ENCODE measurements around the gene PCNA. TPM values are rescaled to one million over a fixed set of nuclear protein-coding genes. Genes with fewer than 3 reads are reported as not detected.

PCNA gene
- polyA plus RNA-seq, 4 donors, result 57.6 to 144 (median 85.9) TPM

DNA sequence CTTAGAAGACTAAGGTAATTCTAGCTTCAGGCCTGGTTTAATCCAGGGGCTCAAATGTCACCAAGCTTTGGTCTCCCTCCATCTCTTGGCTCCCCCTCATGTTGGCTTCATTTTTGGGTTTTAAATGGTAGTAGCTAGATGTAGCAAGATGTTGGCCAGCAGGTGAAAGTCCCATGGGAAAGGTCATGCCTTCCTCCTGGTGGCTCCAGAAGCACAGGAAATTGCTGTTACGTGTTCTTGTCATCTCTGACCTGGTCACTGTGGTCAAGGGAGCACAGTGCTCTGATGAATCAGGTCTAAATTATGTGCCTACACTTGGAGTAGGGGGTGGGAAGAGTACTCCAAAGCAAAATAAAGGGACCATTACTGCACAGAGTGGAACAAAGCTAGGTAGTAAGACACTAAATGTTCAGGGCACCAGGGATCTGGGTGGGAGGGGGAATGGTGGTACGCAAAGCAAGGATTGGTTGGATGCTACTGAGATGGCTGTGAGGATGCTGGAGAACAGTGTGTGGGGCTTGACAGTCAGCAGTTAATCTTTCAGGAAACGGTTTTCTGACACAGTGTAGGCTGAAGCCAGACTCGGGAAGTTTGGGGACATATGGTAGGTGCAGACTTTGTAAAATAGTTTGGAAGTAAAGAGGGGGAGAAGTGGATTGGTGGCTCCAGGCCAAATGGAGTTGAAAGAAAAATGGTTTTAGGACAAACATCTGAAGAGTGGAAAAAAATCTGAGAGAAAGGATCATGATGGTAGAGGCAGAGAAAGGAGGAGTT is 37.1 kb upstream of the PCNA start:
- DNase-seq (no peak), FAIRE-seq (no peak)
- Histone ChIP-seq H3K27ac (ENCODE audit: low read depth in 1 of 3, low read length in 2 of 3) (no peak overlapping the region), H3K4me1 (ENCODE audit: control insufficient read depth in 3 of 3, insufficient read depth in 2 of 3, low read depth in 1 of 3, low read length in 2 of 3) (peaks cover 0 to 27% (median 2%) of the 10 kb centered on the region in 3 donors), H3K36me3 (ENCODE audit: control insufficient read depth in 3 of 3, insufficient read depth in 2 of 3, low read depth in 1 of 3, low read length in 3 of 3) (no peaks in the 10 kb centered on the region), H3K9me3 (ENCODE audit: control insufficient read depth in 2 of 2, insufficient read depth in 1 of 2, low read depth in 1 of 2, low read length in 1 of 2) (no peaks in the 10 kb centered on the region), H3K27me3 (ENCODE audit: control insufficient read depth in 3 of 3, insufficient read depth in 3 of 3, low read length in 3 of 3) (no peaks in the 10 kb centered on the region), H3K4me3 (ENCODE audit: low read depth in 1 of 3, low read length in 3 of 3) (no peak overlapping the region)
- 50 to 71% (median 68%) methylated on average over 4 of the region's 4 CpGs for WGBS, 3 donors

DNA sequence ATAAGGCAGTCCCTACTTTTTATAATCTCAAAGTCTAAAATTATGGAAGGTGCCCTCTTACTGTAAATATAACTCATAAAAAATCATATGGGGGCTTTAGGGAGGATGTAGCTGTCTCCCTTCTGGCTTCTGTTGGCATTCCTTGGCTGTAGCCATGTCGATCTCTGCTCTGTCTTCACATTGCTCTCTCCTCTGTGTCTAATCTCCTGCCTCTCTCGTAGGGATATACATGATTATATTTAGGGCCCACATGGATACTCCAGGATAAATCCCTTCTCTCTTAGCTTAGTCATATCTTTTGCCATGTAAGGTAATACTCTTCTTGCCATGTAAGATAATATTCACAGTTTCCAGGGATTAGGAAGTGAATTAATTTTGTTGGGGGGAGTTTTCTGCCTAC is 35.6 kb upstream of the PCNA start:
- FAIRE-seq, result no peak
- peaks cover 0 to 34% (median 6%) of the 10 kb centered on the region in 3 donors for H3K4me1 ChIP-seq (ENCODE audit: control insufficient read depth in 3 of 3, insufficient read depth in 2 of 3, low read depth in 1 of 3, low read length in 2 of 3)
- H3K27me3 ChIP-seq (ENCODE audit: control insufficient read depth in 3 of 3, insufficient read depth in 3 of 3, low read length in 3 of 3), result no peaks in the 10 kb centered on the region
- no peak for DNase-seq
- H3K4me3 ChIP-seq (ENCODE audit: low read depth in 1 of 3, low read length in 3 of 3), result no peak overlapping the region
- H3K36me3 ChIP-seq (ENCODE audit: control insufficient read depth in 3 of 3, insufficient read depth in 2 of 3, low read depth in 1 of 3, low read length in 3 of 3), result no peaks in the 10 kb centered on the region
- WGBS, 3 donors, result 79 to 96% (median 88%) methylated on average over 2 of the region's 2 CpGs
- H3K27ac ChIP-seq (ENCODE audit: low read depth in 1 of 3, low read length in 2 of 3), result peak overlapping the region in 1 of 3 donors; percentile 11
- H3K9me3 ChIP-seq (ENCODE audit: control insufficient read depth in 2 of 2, insufficient read depth in 1 of 2, low read depth in 1 of 2, low read length in 1 of 2), result no peaks in the 10 kb centered on the region

DNA sequence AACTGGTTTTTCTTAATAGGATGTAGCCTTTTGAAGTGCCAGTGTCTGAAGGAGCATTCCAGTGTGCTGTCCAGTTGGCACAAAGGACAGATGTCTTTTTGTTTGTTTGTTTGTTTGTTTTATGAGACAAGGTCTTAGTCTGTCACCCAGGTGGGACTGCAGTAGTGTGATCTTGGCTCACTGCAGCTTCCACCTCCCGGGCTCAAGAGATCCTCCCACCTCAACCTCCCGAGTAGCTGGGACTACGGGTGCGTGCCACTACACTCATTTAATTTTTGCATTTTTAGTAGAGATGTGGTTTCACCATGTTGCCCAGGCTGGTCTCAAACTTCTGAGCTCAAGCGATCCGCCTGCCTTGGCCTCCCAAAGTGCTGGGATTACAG is 34.8 kb upstream of the PCNA start:
- FAIRE-seq (no peak), DNase-seq (no peak)
- peaks cover 0 to 41% (median 12%) of the 10 kb centered on the region in 3 donors for H3K4me1 ChIP-seq (ENCODE audit: control insufficient read depth in 3 of 3, insufficient read depth in 2 of 3, low read depth in 1 of 3, low read length in 2 of 3)
- no peaks in the 10 kb centered on the region for H3K9me3 ChIP-seq (ENCODE audit: control insufficient read depth in 2 of 2, insufficient read depth in 1 of 2, low read depth in 1 of 2, low read length in 1 of 2)
- no peak overlapping the region for H3K4me3 ChIP-seq (ENCODE audit: low read depth in 1 of 3, low read length in 3 of 3)
- H3K27me3 ChIP-seq (ENCODE audit: control insufficient read depth in 3 of 3, insufficient read depth in 3 of 3, low read length in 3 of 3), result no peaks in the 10 kb centered on the region
- H3K27ac ChIP-seq (ENCODE audit: low read depth in 1 of 3, low read length in 2 of 3), result no peak overlapping the region
- 93 to 97% (median 96%) methylated on average over 6 of the region's 6 CpGs for WGBS, 3 donors
- no peaks in the 10 kb centered on the region for H3K36me3 ChIP-seq (ENCODE audit: control insufficient read depth in 3 of 3, insufficient read depth in 2 of 3, low read depth in 1 of 3, low read length in 3 of 3)

DNA sequence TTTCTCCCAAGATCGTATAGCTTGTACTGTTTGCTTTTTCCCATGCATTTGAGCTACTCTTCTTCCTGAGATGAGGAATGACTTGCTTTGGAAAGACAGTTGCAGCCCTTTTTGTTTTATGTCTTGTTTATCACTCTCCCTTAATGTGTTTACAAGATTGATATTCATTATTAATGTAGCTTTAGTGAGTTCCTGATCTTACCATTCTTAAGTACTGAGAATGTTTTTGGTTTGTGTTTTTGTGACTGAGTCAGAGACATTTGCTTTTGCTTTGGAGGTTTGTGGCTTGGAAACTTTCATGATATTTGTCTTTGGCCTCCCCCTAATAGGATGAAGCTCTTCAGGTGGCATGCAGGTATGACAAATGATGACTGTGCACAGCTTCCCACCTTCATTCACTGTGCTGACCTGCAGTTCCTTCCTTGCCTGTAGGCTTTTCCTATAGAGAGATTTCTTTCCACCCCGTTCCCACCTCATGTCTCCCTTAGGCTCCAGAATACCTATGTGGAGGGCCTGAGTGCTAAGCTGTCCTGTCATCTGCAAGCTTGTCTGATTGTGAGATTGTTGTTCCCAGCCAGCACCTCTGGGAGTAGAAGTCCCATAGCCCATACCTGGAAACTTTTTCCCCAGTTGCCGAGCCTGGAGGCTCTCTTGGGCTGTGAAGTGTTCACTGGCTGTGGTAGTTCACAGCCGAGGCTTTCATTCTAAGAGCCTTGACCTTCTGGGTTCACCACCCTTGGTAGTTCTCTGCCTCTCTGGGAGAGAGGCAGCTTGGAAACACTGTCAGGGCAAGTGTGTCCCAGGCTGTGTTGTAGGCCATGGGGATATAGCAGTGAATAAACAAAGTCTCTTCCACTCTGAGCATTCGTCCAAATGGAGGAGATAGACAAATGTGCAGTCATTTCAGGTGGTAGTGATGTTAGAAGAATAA is 34.1 kb upstream of the PCNA start:
- no peaks in the 10 kb centered on the region for H3K9me3 ChIP-seq (ENCODE audit: control insufficient read depth in 2 of 2, insufficient read depth in 1 of 2, low read depth in 1 of 2, low read length in 1 of 2)
- H3K4me1 ChIP-seq (ENCODE audit: control insufficient read depth in 3 of 3, insufficient read depth in 2 of 3, low read depth in 1 of 3, low read length in 2 of 3), result peaks cover 0 to 45% (median 12%) of the 10 kb centered on the region in 3 donors
- FAIRE-seq (no peak), DNase-seq (no peak)
- H3K36me3 ChIP-seq (ENCODE audit: control insufficient read depth in 3 of 3, insufficient read depth in 2 of 3, low read depth in 1 of 3, low read length in 3 of 3), result no peaks in the 10 kb centered on the region
- H3K4me3 ChIP-seq (ENCODE audit: low read depth in 1 of 3, low read length in 3 of 3), result no peak overlapping the region
- H3K27ac ChIP-seq (ENCODE audit: low read depth in 1 of 3, low read length in 2 of 3), result peak overlapping the region in 1 of 3 donors; percentile 79
- 82 to 90% (median 89%) methylated on average over 5 of the region's 5 CpGs for WGBS, 3 donors
- no peaks in the 10 kb centered on the region for H3K27me3 ChIP-seq (ENCODE audit: control insufficient read depth in 3 of 3, insufficient read depth in 3 of 3, low read length in 3 of 3)

DNA sequence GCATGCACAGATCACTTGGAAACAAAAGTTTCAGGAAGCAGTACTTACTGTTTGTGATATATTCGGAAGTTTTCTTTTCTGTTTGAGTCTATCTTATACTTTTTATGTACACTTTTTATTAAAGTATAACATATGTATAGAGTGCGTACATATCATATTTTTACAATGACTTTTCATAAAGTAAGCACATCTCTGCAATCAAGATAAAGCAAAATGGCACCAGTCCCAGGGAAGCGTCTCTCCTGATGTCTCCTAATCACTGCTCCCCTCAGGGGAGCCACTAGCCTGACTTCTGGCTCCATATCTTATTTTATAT is 33.4 kb upstream of the PCNA start:
- H3K9me3 ChIP-seq (ENCODE audit: control insufficient read depth in 2 of 2, insufficient read depth in 1 of 2, low read depth in 1 of 2, low read length in 1 of 2), result no peaks in the 10 kb centered on the region
- H3K4me3 ChIP-seq (ENCODE audit: low read depth in 1 of 3, low read length in 3 of 3), result no peak overlapping the region
- 55 to 88% (median 76%) methylated on average over 3 of the region's 3 CpGs for WGBS, 3 donors
- peaks cover 0 to 47% (median 12%) of the 10 kb centered on the region in 3 donors for H3K4me1 ChIP-seq (ENCODE audit: control insufficient read depth in 3 of 3, insufficient read depth in 2 of 3, low read depth in 1 of 3, low read length in 2 of 3)
- DNase-seq, result no peak
- no peaks in the 10 kb centered on the region for H3K27me3 ChIP-seq (ENCODE audit: control insufficient read depth in 3 of 3, insufficient read depth in 3 of 3, low read length in 3 of 3)
- no peak for FAIRE-seq
- peak overlapping the region in 1 of 3 donors; percentile 79 for H3K27ac ChIP-seq (ENCODE audit: low read depth in 1 of 3, low read length in 2 of 3)
- no peaks in the 10 kb centered on the region for H3K36me3 ChIP-seq (ENCODE audit: control insufficient read depth in 3 of 3, insufficient read depth in 2 of 3, low read depth in 1 of 3, low read length in 3 of 3)

DNA sequence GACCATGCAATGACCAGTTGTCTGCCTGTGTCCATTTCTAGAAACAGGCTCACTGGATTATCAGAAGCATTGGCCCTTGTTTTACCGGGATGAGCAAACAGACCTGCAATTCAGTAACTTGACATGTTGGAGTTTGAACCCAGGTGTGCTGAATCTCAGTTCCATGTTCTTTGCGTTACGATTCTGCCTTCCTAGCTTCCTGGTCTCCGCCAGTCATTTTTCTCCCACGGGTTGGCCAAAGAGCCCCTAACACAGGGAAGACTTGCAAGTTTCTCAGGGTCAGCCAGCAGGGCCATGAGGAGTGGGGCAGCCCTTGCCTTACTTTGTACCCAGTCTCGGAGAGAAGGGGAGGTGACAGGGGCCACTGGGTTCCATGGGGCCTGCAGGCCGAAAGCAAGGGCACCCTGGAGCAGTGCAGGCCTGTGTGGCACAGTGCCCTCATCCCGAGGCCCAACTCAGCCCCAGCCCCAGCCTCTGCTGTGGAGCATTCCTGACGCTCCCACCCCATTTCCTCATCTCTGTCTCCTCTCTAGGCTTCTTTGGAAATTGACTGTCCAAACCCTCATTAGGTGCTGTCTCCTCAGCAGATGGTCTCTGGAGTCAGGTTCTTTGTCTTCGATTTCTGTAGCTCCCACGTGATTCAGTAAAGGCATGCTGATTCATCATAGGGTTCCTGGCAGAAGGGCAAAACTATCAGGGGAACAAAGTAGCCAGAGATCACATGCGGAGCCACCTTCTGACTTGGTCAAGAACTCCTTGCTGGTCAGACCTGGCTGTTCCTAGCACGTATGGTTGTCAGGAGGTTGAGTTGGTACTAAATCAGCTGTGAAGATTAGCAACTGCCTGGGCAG is 30.7 kb upstream of the PCNA start:
- Histone ChIP-seq H3K36me3 (ENCODE audit: control insufficient read depth in 3 of 3, insufficient read depth in 2 of 3, low read depth in 1 of 3, low read length in 3 of 3) (no peaks in the 10 kb centered on the region), H3K4me1 (ENCODE audit: control insufficient read depth in 3 of 3, insufficient read depth in 2 of 3, low read depth in 1 of 3, low read length in 2 of 3) (peaks cover 0 to 45% (median 20%) of the 10 kb centered on the region in 3 donors), H3K9me3 (ENCODE audit: control insufficient read depth in 2 of 2, insufficient read depth in 1 of 2, low read depth in 1 of 2, low read length in 1 of 2) (no peaks in the 10 kb centered on the region), H3K4me3 (ENCODE audit: low read depth in 1 of 3, low read length in 3 of 3) (no peak overlapping the region), H3K27ac (ENCODE audit: low read depth in 1 of 3, low read length in 2 of 3) (peak overlapping the region; percentile 15 to 82 (median 32)), H3K27me3 (ENCODE audit: control insufficient read depth in 3 of 3, insufficient read depth in 3 of 3, low read length in 3 of 3) (no peaks in the 10 kb centered on the region)
- peak; percentile 77 to 81 for DNase-seq
- WGBS, 3 donors, result 54 to 72% (median 67%) methylated on average over 13 of the region's 13 CpGs
- no peak for FAIRE-seq

DNA sequence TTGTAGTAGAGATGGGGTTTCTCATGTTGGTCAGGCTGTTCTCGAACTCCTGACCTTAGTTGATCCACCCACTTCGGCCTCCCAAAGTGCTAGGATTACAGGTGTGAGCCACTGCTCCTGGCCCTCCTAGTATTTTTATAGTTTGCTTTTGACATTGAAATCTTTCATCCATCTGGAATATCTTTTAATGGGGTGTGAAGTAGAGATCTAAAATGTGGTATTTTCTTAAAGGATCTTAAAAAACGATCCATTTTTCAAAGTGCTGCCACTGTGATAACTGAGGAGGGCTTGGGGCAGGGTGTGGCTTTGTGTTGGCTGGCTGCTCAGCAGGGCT is 30.1 kb upstream of the PCNA start:
- FAIRE-seq, result no peak

DNA sequence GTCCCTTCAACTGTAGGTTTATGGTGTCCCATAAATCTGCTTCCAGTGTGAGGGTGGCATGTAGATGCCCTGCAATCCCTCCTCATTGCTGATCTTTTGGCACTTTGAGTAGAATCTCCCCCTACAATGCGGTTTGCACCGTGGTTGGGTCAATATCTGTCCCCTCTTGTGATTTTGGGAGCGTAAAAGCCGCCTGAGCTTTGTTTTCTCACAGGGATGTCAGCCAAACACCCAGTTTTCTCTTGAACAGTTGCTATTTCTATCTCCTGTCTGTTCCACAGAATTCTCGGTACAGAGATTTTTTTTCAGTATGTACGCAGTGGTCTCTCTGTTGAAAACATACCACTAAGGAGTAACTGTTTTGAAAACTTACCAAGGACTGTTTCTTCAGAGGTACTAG is 28.8 kb upstream of the PCNA start:
- Histone ChIP-seq H3K27me3 (ENCODE audit: control insufficient read depth in 3 of 3, insufficient read depth in 3 of 3, low read length in 3 of 3) (no peaks in the 10 kb centered on the region), H3K27ac (ENCODE audit: low read depth in 1 of 3, low read length in 2 of 3) (no peak overlapping the region), H3K9me3 (ENCODE audit: control insufficient read depth in 2 of 2, insufficient read depth in 1 of 2, low read depth in 1 of 2, low read length in 1 of 2) (no peaks in the 10 kb centered on the region), H3K4me3 (ENCODE audit: low read depth in 1 of 3, low read length in 3 of 3) (no peak overlapping the region), H3K4me1 (ENCODE audit: control insufficient read depth in 3 of 3, insufficient read depth in 2 of 3, low read depth in 1 of 3, low read length in 2 of 3) (peaks cover 0 to 30% (median 18%) of the 10 kb centered on the region in 3 donors), H3K36me3 (ENCODE audit: control insufficient read depth in 3 of 3, insufficient read depth in 2 of 3, low read depth in 1 of 3, low read length in 3 of 3) (no peaks in the 10 kb centered on the region)
- DNase-seq, result no peak
- FAIRE-seq, result no peak
- WGBS, 3 donors, result 75 to 86% (median 80%) methylated on average over 6 of the region's 6 CpGs

More for the DNA sequence above, 30.1 kb upstream of the PCNA start:
- DNase-seq, result no peak
- Histone ChIP-seq H3K9me3 (ENCODE audit: control insufficient read depth in 2 of 2, insufficient read depth in 1 of 2, low read depth in 1 of 2, low read length in 1 of 2) (no peaks in the 10 kb centered on the region), H3K4me3 (ENCODE audit: low read depth in 1 of 3, low read length in 3 of 3) (no peak overlapping the region), H3K36me3 (ENCODE audit: control insufficient read depth in 3 of 3, insufficient read depth in 2 of 3, low read depth in 1 of 3, low read length in 3 of 3) (no peaks in the 10 kb centered on the region), H3K27ac (ENCODE audit: low read depth in 1 of 3, low read length in 2 of 3) (peak overlapping the region in 1 of 3 donors; percentile 82), H3K4me1 (ENCODE audit: control insufficient read depth in 3 of 3, insufficient read depth in 2 of 3, low read depth in 1 of 3, low read length in 2 of 3) (peaks cover 0 to 39% (median 18%) of the 10 kb centered on the region in 3 donors), H3K27me3 (ENCODE audit: control insufficient read depth in 3 of 3, insufficient read depth in 3 of 3, low read length in 3 of 3) (no peaks in the 10 kb centered on the region)
- 76 to 87% (median 80%) methylated on average over 3 of the region's 3 CpGs for WGBS, 3 donors
